HG03378 (cell line): ENCODE results near the gene ARIH2.

Experiments
- ATAC-seq: cut with Tn5 transposase; IDR thresholded peaks from one replicate; pipeline ENCODE4 v1.9.1; 2021; ENCODE audit warnings: mild to moderate bottlenecking, moderate library complexity; ENCODE audit not compliant: unreplicated experiment

ARIH2 gene

DNA sequence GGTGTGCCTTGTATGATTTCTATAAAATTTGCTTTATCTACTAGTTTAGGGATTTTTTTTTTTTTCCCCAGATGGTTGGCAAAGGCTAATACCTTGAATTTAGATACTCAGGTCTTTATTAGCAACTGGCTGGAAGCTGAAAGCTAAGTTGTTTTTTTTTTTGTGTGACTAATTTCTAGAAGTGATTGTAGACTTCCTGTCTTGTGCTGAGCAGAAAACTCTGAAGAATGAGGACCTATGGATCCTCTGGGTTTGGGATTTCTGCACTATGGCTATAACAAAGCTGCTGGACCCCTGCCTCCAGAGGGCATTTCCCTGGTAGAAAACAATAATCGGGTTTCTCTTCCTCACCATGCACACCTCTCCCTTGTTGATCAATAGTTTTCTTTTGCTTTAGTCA is 10.0 kb downstream of the ARIH2 start:
- ATAC-seq = no peak

DNA sequence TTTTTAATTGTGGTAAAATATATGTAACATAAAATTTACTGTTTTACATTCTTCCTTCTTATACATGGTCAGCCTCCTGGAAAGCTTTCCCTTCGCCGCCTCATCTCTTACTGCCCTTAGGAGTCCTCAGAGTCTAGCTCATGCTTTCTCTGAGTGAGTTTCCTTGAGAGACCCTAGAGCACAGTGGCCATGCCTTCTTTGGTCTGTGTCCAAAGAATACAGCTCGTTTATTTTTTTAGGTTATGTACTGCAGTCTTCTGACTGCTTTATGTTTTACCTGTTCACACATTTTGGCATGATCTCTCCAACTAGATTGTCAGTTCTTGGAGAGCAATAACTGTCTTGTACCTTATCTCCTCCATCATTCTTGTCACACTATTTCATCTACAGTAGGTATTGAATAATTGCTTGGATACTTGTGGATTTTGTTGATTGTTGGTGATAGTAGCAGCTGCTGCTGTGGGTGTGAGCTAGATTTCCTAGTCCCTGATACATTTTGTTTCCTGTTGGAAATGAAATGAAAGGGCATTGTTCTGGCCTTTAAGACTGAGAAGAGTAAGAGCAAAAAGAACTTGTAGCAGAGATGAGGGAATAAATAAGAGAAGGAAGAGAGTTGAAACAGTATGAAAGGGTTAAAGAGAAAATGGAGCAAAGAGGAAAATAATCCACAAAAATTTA is 10.9 kb downstream of the ARIH2 start:
- no peak for ATAC-seq

DNA sequence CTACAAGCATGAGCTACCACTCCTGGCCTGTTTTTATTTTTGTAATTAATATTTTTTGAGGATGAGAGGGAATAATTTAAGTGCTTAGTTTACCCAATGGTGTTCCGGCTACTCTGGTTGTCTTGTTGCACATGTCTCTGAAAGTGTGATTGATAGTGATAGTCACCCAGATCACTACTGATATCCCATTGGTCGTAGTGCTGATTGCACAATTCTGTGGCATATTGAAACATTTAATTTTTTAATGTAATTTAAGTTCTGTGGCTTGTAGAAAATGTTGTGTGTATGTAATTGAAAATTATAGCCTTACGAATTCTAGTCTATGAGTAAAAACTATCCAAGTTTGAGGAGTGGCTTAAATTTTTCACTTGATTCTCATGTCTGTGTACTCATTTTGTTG is 11.9 kb downstream of the ARIH2 start:
- no peak for ATAC-seq

DNA sequence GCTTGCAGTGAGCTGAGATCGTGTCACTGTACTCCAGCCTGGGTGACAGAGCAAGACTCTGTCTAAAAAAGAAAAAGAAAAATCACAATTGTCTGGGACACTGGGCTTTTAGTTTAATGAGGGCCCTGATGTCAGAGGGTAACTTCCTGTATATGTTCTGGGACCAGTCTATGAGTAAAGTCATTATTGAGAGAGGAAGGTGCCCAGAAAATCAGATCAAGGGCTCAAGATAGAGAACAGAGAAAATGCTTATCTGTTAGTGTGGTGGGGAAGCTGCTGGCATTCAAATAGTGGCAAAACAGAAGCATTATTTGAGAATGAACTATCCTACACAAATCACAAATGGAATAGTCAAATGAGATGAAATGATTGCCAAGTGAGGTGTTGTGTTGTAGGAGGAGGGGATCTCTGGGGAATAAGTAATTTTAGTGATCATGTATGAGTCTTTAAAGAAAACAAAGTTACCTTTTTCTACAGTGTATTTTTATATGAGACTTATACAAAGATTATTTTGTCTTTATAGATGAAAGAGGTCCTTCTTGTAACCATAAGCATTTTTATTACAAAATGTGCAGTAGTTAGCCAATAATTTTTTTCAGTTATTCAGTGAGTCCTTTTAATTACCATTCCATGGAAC is 13.4 kb downstream of the ARIH2 start:
- no peak for ATAC-seq

DNA sequence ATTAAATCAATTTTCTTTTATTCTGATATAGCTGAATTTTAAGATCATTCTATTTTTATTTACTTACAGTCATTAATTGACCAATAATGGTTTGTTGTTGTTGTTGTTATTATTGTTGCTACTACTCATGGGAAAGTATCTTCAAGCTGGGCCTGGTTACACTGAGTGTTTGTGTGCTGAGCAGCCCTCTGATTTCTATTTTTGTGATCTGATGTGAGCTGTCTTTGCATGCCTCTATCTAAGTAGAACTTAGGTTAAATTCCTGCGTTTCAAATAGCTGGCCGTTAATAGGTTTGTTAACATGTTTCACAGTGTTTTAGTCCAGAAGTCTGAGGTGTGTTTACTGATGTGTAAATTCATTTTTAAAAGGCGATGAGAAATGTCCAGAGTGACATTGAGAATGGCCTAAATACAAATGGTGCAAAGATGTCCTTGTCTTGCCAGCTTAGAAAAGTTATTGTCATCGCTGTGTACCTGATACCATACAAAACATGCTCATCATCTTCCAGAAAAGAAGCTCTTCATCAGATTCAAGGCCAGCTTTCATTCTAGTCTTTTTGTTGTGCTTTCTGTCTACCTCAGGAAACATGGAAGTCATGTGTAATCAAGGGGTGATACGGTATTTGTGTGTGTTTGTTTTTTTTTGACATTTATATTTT is 15.8 kb downstream of the ARIH2 start:
- no peak for ATAC-seq

DNA sequence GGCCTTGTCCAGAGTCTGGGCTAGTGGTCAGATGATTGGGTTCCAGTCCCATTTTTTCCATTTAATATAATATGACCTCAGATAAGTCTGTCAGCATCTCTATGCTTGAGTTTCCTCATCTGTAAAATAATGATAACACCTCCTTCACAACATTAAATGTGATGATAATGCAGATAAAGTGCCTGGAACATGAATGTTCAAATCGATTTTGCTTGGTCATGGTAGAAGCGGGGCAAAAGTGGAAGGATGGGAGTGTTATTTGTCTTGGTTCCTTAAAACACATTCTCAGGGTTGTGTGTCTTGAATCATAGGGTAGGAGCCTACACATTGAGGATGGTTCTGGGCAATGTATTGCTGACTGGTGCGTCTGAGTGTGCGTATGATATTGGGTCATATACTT is 16.9 kb downstream of the ARIH2 start:
- no peak for ATAC-seq

DNA sequence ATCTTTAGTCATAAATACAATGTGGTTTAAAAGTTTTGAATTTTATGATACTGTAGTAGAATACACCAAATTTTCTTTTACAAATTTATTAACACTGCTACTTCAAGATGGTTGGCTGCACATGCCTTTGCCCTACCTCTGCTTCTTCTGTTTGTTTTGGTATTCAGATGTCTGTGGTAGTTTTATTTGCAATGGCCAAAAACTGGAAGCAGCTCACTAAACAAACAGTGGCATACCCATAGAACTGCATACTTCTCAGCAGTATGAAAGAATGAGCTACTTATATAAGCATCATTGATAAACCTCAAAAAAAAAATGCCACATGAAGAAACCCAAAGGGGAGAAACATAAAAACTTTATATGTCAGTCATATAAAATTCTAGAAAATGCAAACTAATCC is 19.5 kb downstream of the ARIH2 start:
- no peak for ATAC-seq

DNA sequence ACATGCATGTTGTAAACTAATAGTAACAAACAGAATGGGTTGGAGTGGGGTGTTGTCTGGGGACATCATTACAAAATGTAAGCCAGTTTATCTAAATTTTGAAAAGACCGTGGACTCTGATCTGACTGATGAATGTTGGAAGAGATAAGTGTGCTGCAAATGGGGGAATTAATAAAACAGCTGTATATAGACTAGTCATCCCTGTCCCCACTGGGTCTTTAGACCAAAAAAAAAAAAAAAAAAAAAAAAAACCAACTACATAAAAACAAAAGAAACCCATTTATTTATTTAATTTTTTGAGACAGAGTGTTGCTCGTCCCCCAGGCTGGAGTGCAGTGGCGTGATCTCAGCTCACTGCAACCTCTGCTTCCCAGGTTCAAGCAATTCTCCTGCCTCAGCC is 20.0 kb downstream of the ARIH2 start:
- ATAC-seq = no peak

DNA sequence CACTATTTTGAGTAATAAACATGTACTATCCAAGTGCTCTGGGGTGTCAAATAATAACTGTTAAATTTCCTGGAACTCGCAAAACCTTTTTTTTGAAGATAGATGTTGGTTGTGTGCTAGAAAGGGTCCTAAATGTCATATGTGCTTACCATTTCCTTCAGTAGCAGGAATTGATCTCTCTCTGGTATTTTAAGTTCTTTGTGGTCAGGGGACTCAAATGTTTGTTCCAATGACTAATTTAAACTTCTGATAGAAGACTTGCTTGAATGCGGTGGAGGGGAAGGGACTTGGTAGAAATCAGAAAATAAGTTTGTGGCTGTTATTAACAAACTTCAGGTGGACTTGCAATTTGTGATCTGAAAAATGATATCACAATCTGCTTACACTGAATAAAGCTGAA is 26.8 kb downstream of the ARIH2 start:
- ATAC-seq = no peak

DNA sequence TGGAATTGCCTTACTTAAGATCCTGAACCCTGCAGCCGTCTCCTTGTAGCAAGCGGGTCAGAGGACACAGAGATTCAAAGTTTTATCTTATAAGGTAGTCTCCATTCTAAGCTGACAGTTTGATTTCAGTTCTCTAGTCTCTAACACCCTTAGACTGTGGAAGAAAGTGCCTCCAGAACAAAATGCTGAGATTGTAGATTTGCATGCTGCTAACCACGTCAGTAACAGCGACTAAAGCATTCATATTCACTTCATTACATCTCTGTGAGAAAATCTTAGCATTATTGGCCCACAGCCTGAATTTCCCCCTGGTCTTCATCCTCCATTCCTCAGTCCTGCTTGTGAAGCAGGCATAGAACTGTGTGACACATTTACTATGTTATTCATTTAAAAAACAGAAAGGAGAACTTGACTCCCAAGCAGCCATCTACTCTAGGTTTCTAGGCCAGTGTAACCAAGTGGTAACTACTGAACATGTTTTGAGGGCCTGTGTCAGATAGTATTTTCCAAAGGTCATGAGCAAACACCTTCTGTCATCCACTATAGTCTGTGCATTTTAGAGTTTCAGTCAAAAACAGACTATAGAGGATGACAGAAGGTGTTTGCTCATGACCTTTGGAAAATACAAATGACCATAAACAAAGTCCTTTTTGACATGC is 27.4 kb downstream of the ARIH2 start:
- no peak for ATAC-seq

DNA sequence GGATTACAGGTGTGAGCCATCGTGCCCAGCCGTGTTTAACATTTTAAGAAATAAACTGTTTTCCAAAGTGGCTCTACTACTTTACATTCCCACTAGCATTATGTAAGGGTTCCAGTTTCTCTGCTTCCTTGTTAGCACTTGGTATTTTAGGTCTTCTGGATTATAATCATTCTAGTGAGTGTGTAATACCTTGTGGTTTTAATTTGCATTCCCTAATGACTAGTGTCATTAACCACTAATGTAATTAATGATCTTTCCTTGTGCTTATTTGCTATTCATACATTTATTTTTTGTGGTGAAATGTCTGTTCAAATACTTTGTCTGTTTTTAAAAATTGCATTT is 30.7 kb downstream of the ARIH2 start:
- no peak for ATAC-seq

DNA sequence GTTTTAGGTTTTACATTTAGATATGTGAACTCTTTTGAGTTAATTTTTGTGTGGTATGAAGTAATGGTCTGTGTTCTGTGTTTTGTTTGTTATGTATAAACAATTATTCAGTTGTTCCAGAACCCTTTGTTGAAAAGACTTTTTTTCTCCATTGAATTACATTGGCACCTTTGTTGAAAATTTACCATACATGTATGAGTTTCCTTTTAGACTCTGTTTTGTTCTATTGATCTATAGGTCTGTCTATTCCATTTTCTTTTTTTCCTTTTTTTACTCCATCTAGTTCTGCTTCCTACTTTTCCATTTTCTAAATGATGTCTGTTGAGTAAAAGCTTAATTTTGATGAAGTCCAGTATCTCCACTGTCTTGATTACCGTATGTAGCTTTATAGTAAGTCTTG is 31.4 kb downstream of the ARIH2 start:
- ATAC-seq = no peak

DNA sequence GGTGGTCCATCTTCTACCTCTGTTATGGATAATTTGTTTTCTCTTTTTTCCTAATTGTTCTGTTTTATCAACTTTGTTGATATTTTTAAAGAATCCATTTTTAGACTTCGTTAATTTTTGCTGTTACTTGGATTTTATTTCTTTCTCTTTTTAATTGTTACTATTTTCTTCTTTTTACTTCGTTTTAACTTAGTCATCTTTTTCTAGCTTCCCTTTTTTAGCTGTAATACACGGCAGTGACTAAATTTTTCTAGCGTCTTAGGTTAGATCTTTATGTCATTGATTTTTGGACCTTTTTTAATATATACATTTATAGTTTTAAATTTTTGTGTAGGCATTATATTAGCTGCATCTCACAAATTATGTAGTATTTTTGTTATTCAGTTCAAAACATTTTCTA is 33.1 kb downstream of the ARIH2 start:
- no peak for ATAC-seq

DNA sequence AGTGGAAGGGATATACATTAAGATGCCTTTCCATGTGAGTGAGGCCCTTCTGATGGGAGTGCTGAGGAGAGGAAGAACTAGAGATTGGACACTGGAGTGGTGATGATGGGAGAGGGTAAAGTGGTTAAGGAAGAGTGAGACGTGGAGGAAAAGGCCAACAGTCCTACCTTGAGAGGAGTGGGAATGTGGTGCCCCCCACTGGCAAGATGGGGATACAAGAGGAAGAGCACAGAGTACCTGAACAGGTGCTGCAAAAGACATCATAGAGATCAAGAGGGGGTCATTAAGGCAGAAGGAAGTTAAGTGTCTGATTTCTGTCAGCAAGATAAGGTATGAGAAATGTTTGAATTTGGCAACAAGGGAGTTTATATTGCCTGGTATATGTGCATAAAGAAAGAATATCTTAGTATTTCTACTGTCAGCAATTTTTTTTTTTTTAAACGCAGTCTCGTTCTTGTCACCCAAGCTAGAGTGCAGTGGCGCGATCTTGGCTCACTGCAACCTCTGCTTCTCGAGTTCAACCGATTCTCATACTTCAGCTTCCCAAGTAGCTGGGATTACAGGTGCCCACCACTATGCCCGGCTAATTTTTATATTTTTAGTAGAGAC is 34.0 kb downstream of the ARIH2 start:
- ATAC-seq = no peak

DNA sequence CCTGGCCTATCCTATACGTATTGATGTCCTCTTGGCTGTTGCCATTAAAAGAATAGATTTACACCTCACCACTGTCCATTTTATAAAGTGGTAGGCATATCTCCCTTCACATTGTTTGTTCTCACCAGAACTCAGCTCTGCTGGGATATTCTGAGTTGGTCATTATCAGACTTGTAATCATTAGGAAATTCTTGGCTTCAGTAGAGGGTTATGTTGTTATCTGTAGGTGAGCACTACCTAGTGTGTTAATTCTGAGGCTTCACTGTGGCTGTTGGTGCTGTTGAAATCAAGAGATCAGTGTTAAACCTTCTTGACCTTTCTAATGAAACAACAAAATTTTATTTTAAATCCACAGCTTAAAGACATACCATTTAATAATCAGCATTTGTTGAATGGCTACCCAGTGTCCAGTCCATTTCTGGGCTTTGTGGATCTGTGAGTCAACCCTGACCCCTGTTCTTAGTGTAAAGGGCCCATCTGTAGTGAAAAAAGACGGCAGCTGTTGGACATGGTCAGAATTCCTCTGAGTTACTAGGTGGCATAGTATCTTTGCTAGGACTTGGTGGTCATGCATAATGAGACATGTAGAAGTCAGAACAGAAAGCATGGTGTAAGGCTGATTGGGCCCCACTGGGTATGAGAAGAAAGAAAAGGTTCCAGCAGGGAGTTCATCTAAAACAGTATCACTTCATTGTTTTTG is 38.5 kb downstream of the ARIH2 start:
- no peak for ATAC-seq

DNA sequence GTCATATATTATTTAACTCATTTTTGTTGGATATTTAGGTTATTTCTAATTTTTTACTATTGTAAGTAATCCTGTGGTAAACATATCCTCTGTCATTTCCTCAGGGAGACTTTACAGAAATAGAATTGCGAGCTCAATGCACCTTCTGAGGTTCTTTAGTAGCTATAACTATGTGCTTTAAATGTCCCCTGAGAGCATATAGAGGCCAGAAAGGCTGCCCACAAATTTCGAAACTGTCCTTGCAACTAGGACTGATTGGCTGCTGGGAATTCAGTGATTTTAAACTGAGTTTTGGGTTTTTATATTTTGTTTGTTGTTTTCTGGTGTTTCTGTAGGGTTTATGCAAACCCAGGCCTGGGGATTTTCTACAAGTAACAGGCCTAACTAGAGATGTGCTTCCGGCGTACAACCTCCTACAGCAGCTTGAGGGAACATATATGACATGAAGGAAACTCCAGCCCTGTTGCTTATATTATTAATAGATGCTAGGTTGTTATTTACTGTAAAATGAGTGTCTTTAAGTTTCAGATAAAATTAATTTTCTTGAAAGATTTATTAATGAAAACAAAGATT is 42.3 kb downstream of the ARIH2 start:
- ATAC-seq = no peak

DNA sequence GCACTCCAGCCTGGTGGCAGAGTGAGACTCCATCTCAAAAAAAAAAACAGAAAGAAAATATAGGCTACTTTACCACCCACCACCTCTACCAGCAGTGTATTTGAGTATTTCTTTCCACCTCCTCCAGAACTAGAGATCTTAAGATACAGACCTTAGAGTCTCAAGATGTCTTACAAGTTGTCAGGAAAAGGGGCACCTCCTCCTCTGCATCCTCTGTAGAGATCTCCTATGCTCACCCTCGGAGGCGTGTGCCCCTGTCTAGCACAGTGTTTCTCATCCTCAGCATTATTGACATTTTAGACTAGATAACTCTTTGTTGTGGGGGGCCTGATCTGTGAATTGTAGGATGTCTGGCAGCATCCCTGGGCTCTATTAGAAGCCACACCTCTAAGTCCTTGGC is 43.7 kb downstream of the ARIH2 start:
- ATAC-seq = no peak

DNA sequence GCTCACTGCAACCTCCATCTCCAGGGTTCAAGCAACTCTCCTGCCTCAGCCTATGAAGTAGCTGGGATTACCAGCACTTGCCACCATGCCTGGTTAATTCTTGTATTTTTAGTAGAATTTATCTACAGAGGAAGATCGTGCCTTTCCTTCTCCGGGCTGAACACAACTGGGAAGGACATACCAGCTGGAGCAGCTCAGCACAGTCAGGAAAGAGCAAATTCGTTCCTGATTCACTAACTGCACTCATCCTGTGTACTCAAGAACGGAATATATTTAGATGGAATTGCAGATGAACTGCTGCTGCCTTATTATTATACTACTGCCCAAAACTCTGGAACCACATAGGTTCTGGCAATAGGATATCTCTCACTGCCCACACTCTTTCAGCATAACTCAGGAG is 44.3 kb downstream of the ARIH2 start:
- no peak for ATAC-seq

DNA sequence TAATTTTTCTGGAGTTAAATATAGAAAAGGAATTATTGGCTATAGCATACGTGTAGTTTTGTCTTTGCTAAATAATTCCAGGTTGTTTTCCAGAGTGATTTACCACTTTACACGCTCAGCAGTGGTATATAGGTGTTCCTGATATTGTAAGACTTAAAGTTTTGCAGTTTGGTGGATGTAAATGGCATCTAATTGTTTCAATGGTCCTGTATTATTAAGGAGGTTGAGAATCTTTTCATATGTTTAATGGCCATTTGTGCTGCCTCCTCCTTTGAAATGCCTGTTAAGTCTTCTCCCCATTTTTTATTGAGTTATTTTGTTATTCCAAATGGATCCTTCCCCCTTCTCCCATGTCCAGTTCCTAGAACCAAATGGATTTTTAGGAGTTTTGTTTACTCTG is 44.9 kb downstream of the ARIH2 start:
- ATAC-seq = no peak

DNA sequence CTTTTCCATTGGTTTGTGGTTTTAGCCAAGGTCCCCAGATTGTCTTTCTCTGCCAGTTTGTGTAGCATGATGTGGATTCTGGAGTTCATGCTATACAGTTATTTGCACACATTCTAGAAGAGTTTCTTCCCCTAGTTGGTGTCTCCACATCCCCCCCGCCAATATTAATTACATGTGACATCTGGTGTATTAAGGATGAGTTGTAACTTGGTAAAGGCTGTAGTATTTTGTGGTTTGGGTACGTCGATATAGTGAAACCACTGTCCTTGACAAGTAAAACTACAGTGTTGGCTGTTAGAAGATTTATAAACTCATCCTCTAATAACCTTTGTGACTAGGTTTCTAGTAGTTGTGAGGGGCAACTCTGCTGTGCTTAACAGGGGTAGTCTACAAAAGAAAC is 47.7 kb downstream of the ARIH2 start:
- ATAC-seq = no peak

DNA sequence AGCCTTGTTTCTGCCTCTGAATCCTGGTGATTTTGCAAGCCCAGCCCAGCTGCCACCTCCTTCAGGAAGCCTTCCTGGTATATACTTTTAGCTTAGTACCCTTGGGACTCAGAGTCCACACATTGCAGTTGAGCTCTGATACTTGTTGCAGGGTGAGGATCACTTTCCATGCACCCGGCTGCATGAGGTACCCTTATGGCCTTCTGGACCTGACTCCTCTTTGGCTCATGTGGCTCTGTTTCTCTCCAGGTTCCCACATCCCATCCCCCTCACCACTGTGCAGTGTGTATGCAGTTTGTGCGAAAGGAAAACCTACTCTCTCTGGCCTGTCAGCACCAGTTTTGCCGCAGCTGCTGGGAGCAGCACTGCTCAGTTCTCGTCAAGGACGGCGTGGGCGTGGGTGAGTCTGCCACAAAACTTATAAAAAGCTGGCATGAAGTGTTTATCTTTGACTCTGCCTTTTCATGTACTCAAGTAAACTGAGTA is 48.3 kb downstream of the ARIH2 start:
- ATAC-seq = no peak
